Hematopoietic multipotent progenitor cell treated with erythropoietin and hydrocortisone succinate and interleukin-3 and kit ligand, for 4 days (in vitro differentiated cells): Measurements from ENCODE around the gene PUSL1.

Experiments
- DNase-seq: peaks from one replicate; pipeline ENCODE4 v3.0.0-alpha.2; 2015

Gene PUSL1

GRCh38 chr1:1280782-1281481 is 27.5 kb upstream of the PUSL1 start:
- no peak for DNase-seq

DNA sequence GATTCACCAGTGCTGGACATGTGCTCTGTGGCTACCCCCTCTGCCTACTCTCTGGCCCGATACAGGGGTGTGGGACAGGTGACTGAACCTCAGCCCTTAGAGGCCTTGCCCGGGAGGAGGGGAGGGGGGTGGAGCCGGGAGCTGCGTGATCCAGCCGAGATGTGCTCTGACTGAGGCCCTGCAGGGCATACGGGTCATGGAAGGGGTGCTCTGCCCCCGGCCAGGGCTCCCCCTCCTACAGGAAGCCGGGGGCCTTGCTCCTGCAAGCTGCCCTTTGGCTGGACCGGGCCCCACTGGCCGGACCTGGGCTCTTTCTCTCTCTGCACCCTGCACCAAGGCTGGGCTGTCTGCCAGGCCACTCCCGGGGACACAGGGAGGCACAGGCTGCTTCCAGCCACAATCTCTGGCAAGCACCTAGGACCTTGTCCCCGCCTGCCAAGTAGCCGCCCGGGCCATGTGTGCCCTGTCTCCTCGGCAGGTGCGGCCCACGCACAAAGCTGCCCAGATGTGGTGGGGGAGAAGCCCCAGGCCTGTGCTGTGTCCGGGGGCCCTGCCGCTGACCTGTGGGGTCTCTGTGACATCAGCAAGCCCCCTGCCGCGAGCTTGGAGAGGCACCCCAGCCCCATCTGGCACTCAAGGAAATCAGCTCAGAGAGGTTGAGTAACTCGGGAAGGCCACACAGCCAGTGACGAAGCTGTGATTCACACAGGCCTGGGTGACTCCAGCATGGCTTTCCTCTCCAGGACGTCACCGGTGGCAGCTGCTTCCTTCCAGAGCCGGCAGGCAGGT is 26.7 kb upstream of the PUSL1 start:
- DNase-seq: no peak

DNA sequence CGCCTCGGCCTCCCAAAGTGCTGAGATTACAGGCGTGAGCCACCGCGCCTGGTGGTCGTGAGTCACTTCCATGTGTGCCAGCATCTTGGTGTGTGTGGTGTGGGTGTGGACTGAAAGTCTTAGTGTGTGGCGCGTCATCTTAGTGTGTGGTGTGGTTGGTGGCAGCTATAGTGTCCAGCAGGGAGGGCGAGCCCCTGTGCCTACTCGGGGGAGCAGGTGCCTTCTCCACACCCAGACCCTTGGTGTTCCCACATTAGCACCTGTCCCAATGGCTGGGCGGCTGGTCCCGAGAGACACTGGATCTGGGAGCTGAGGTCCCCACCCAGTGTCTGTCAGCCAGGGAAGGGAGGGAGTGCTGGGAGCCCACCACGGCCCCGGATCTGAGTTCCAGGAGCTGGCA is 25.4 kb upstream of the PUSL1 start:
- peak; percentile 29 for DNase-seq

- peak; percentile 48 for DNase-seq
Measured at GRCh38 chr1:1283821-1284220, 24.6 kb upstream of the PUSL1 start.

DNA sequence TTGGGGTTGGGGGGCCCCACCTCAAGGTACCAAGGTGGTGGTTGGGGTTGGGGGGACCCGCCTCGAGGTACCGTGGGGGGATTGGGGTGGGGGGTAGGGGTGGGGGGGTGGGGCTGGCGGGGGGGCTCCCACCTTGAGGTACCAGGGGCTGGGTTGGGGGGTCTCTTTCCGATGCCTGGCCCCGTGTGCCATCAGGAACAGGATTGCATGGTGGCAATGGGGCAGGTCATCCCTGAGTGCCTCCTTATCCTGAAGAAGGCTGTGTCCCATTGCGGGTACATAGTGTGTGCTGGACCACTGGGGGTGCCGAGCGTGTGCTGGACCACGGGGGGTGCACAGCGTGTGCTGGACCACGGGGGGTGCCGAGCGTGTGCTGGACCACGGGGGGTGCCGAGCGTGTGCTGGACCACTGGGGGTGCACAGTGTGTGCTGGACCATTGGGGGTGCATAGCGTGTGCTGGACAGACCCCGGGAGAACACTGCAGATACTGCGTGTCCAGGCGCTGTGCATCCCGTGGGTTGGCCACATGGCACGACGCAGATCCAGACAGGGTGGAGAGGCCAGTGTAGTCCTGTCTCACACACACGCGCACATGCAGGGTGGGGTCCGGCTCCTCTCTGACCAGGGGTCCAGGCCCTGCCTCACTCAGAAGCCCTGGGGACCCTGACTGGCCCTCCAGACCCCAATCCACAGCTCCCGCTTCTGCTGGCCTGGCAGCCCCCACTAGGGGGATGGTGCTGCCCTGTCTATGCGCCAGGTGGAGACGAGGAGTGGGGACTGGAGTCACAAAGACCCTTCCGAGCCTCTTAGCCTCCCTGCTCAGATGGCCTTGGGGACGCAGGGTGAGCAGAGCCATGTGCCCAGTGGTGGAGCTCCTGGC is 23.9 kb upstream of the PUSL1 start:
- no peak for DNase-seq

- DNase-seq: no peak
Measured at GRCh38 chr1:1285102-1285571, 23.3 kb upstream of the PUSL1 start.

DNA sequence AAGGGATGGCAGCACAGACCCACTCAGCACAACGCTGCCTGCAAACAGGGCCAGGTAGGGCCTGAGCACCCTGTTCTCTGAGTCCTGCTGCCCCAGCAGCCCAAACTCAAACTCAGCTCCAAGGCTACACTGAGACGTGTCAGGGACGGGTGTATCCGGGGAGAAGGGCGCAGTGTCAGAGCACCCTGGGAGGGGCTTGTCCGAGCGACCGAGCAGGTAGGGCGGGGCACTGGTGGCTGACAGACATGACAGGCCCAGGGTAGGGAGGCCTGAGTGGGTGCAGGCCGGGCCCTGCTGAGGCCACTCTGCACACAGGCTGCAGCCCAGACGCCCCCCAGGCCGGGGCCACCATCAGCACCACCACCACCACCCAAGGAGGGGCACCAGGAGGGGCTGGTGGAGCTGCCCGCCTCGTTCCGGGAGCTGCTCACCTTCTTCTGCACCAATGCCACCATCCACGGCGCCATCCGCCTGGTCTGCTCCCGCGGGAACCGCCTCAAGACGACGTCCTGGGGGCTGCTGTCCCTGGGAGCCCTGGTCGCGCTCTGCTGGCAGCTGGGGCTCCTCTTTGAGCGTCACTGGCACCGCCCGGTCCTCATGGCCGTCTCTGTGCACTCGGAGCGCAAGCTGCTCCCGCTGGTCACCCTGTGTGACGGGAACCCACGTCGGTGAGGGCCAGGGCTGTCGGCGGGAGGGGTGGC is 22.6 kb upstream of the PUSL1 start:
- no peak for DNase-seq

DNA sequence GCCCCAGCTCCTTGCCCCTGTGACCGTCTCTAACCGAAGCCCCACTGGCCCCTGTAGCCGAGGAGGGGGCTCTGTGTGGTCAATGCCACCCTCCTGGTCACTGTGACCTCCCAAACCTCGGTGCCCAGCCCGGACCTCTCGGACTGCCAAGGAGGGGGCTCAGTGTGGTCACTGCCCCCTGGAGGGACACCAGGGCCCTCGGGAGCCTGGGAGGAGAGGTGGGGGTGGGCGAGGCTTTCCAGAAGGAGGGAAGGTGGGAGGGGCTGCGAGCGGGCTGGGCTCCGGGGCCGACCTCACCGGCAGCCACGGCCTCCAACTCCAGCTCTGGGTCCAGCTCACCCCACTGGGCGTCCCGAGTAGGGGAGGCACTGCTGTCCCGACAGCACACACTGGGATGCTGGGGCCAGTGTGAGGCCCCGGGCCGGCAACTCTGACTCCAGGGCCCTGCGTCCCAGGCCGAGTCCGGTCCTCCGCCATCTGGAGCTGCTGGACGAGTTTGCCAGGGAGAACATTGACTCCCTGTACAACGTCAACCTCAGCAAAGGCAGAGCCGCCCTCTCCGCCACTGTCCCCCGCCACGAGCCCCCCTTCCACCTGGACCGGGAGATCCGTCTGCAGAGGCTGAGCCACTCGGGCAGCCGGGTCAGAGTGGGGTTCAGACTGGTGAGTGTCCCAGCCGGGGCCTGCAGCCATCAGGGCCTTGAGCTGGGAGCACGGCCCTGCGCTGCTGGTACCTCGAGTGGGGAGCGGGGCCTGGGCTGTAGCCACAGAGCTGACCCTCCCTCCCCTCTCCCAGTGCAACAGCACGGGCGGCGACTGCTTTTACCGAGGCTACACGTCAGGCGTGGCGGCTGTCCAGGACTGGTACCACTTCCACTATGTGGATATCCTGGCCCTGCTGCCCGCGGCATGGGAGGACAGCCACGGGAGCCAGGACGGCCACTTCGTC is 21.8 kb upstream of the PUSL1 start:
- no peak for DNase-seq

DNA sequence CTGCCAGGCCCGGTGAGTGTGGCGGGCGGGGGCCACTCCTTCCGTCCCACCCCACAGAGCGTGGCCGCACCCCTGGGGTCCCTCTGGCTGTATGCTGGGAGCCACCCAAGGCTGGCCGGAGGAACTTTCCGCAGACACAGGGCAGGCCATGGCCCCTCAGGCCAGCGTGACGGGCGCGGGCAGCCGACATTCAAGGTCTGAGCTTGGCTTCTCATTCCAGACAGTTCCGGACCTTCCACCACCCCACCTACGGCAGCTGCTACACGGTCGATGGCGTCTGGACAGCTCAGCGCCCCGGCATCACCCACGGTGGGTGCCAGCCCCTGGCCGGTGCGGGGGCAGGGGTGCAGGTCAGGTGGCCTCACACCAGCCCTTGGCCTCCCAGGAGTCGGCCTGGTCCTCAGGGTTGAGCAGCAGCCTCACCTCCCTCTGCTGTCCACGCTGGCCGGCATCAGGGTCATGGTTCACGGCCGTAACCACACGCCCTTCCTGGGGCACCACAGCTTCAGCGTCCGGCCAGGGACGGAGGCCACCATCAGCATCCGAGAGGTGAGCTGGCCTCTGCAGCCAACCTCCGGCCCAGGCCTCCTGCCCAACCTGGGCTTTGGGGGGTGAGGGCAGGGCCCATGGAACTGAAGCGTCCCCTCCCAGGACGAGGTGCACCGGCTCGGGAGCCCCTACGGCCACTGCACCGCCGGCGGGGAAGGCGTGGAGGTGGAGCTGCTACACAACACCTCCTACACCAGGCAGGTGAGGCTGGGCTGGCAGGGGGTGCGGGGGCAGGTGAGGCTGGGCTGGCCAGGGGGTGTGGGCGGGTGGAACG is 20.9 kb upstream of the PUSL1 start:
- DNase-seq: no peak

DNA sequence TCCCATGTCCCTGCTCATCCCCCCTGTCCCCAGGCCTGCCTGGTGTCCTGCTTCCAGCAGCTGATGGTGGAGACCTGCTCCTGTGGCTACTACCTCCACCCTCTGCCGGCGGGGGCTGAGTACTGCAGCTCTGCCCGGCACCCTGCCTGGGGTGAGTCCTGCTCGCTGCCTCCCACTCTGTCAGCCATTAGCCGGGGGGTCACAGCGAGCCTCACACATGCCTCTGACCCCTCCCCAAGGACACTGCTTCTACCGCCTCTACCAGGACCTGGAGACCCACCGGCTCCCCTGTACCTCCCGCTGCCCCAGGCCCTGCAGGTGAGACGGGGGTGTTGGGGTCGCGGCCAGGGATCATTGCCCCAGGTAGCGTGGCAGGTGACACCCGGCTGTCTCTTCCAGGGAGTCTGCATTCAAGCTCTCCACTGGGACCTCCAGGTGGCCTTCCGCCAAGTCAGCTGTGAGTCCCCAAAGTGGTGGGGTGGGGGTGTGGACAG is 18.1 kb upstream of the PUSL1 start:
- DNase-seq: peak; percentile 72

DNA sequence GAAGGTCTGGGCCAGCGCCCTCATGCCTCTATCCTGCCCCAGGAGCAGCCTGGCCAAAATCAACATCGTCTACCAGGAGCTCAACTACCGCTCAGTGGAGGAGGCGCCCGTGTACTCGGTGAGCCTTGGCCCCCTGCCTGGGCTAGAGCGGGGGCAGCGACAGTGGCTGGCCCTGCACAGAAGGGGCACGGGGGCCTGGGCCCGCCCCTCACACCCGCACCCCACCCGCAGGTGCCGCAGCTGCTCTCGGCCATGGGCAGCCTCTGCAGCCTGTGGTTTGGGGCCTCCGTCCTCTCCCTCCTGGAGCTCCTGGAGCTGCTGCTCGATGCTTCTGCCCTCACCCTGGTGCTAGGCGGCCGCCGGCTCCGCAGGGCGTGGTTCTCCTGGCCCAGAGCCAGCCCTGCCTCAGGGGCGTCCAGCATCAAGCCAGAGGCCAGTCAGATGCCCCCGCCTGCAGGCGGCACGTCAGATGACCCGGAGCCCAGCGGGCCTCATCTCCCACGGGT is 17.3 kb upstream of the PUSL1 start:
- no peak for DNase-seq

GRCh38 chr1:1291548-1292441 is 16.6 kb upstream of the PUSL1 start:
- DNase-seq: peak; percentile 80

DNA sequence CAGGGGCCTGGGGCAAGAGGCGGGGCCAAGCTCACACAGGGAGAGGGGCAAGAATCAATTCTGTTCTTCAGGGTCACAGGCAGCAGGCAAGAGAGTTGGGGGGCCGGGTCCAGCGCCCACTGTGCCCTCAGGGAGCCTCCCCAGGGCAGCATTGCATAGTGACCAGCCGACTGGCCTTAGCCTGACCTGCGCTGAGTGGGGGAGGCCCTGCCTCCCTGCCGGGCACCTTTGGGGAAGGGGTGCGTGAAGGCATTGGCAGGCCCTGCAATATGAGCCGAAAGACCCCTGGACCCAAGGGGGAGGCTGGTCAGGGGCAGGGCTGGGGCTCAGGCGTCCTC is 16.0 kb upstream of the PUSL1 start:
- no peak for DNase-seq

DNA sequence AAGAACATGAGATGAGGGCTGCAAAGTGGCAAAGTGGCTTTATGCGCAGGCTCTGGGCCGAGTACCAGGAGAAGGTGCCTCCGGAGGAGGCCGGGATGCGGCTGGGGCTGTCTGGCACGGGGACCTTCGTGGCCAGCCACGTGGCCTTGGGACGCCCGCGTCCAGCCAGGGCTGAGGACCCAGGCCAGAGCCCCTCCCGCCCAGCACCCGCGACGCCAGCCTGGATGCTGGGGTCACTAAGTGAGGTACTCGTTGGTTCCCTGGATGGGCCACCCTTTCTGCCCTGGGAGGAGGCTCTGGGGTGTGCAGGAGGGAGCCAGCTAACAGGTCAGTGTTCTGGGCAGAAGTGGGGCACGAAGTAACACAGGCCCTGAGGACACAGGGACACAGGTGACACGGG is 15.5 kb upstream of the PUSL1 start:
- DNase-seq: no peak

GRCh38 chr1:1293263-1294249 is 14.8 kb upstream of the PUSL1 start:
- peak; percentile 24 for DNase-seq

DNA sequence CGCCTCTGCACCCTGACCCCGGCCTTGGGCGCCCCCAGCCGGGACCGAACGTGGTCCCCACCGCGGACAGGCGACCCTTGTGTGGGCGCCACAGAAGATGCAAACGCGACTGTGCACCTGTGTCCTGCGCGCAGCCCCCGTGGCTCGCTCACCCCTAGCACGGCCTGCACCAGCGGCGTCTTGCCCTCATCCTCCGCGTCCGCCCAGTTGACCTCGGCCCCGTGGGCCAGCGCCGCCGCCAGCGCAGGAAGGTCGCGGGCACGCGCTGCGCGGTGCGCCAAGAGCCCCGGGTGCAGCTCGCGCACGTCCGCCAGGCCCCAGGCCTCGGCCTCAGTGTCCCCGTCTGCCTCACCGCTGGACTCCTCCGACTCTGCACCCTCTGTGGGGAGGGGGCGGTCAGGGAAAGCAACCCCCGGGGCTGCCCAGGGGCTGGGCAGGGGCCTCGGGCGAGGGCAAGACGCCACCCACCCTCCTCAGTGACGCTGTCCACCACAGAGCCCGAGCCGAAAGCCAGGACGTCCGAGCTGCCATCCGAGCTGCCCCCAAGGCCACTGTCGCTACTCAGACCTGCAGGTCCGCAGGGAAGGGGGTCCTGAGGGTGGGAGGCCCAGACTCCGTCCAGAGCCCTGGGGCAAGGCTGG is 14.0 kb upstream of the PUSL1 start:
- no peak for DNase-seq

- DNase-seq: no peak
Measured at GRCh38 chr1:1295154-1295923, 13.1 kb upstream of the PUSL1 start.
